ENCODE results near the gene CSF1. TPM values are rescaled to one million over a fixed set of nuclear protein-coding genes. Genes with fewer than 3 reads are reported as not detected.

CSF1 gene
- total and polyA plus RNA-seq, 2 experiments from 2014 or later = 1.4 to 3.5 TPM

- peaks cover 14% of the 10 kb centered on the region for H3K9me2 ChIP-seq (ENCODE audit: insufficient read depth)
- H3K79me2 ChIP-seq (replicated peaks; ENCODE audit: insufficient read depth) = no peaks in the 10 kb centered on the region
- no peak for DNase-seq (ENCODE audit: low spot score)
- H3K36me3 ChIP-seq (ENCODE audit: insufficient read depth) = no peaks in the 10 kb centered on the region
- H3F3A ChIP-seq (replicated peaks; ENCODE audit: low read depth) = no peaks in the 10 kb centered on the region
- no peak overlapping the region for H2AFZ ChIP-seq
- Mint-ChIP-seq H3K9me3 (no peaks in the 10 kb centered on the region), H3K36me3 (ENCODE audit: low read depth) (no peaks in the 10 kb centered on the region), H3K27me3 (ENCODE audit: insufficient read depth, low read depth, poor library complexity) (no peaks in the 10 kb centered on the region), H3K27ac (no peak overlapping the region), H3K4me3 (no peak overlapping the region), H3K4me1 (no peaks in the 10 kb centered on the region)
- no peak for ATAC-seq
- no peak for TF ChIP-seq ZNF114 (CRISPR knock-in tag; IDR thresholded peaks at IDR 0.05)
- no peak for TF ChIP-seq NANOG (IDR thresholded peaks at IDR 0.05; ENCODE audit: borderline replicate concordance)
- no peak for TF ChIP-seq JUNB (IDR thresholded peaks at IDR 0.05; ENCODE audit: unreplicated experiment)
- TF ChIP-seq ZNF462 (CRISPR knock-in tag; IDR thresholded peaks at IDR 0.05) = no peak
- TF ChIP-seq CREB1 (CRISPR knock-in tag; IDR thresholded peaks at IDR 0.05; ENCODE audit: low read depth) = no peak
- no peak for TF ChIP-seq EZH2phosphoT487 (IDR thresholded peaks at IDR 0.05; ENCODE audit: unreplicated experiment)
- TF ChIP-seq ETS1 (IDR thresholded peaks at IDR 0.05) = no peak
- no peak for TF ChIP-seq REST (IDR thresholded peaks at IDR 0.05; ENCODE audit: unreplicated experiment)
- no peak for TF ChIP-seq CTCF (conservative IDR thresholded peaks at IDR 0.05; ENCODE audit: low read depth in 2 of 2)
- no peak for TF ChIP-seq STAT1 (IDR thresholded peaks at IDR 0.05; ENCODE audit: unreplicated experiment)
- TF ChIP-seq ZNF331 (CRISPR knock-in tag; IDR thresholded peaks at IDR 0.05; ENCODE audit: low read depth) = no peak
- TF ChIP-seq POLR2AphosphoS5 (IDR thresholded peaks at IDR 0.05; ENCODE audit: low read depth) = no peak
- no peak overlapping the region for H3K4me3 ChIP-seq
- no peaks in the 10 kb centered on the region for H3K4me1 ChIP-seq (ENCODE audit: insufficient read depth)
- no peak overlapping the region for H3K4me2 ChIP-seq
- no peak overlapping the region for H3K27ac ChIP-seq (ENCODE audit: low read depth)
- 0 out of 2 replicates have a peak, but pooled peaks cover 3% of the 10 kb centered on the region for H4K20me1 ChIP-seq (replicated peaks; ENCODE audit: insufficient read depth)
- no peaks in the 10 kb centered on the region for H3K27me3 ChIP-seq (ENCODE audit: insufficient read depth)
Observed at GRCh38 chr1:109974191-109974590, 63.5 kb downstream of the CSF1 start.

Data from GM23338 (cell line).